Keratinocyte (primary cell): ENCODE results near the gene SPNS1. TPM values are rescaled to one million over a fixed set of nuclear protein-coding genes. Genes with fewer than 3 reads are reported as not detected.

Source experiments
- DNase-seq: peaks from one replicate; pipeline ENCODE4 v3.0.0-alpha.2; 2011; ENCODE audit warnings: low read depth, missing footprints, low spot score
- FAIRE-seq: peaks from 2 replicates; lab custom pipeline; 2011; peaks lifted over from hg19 to GRCh38; lab: Jason Lieb, UNC
- H2AFZ ChIP-seq: 2 replicates; pipeline ENCODE4 v1.6.0; 2012; ENCODE audit warnings: low read length, control low read depth, inconsistent platforms; ENCODE audit not compliant: control insufficient read depth
- H3K27ac ChIP-seq: 2 replicates; pipeline ENCODE4 v1.5.1; 2011; ENCODE audit warnings: low read length; ENCODE audit not compliant: control insufficient read depth, insufficient read depth
- H3K27me3 ChIP-seq: 3 replicates; pipeline ENCODE4 v1.6.0; 2011; ENCODE audit warnings: low read length; ENCODE audit not compliant: control insufficient read depth, insufficient read depth; ENCODE audit errors: extremely low read depth
- H3K36me3 ChIP-seq, 2 experiments: 2 replicates in 1 of 2; 3 replicates in 1 of 2; pipeline ENCODE4 v1.5.1; 2011; ENCODE audit warnings: low read length in 2 of 2, mild to moderate bottlenecking in 1 of 2; ENCODE audit not compliant: control insufficient read depth in 2 of 2, insufficient read depth in 2 of 2; ENCODE audit errors: extremely low read depth in 1 of 2
- H3K4me1 ChIP-seq: 3 replicates; pipeline ENCODE4 v1.5.1; 2011; ENCODE audit warnings: low read length; ENCODE audit not compliant: control insufficient read depth, insufficient read depth; ENCODE audit errors: extremely low read depth
- H3K4me2 ChIP-seq: 3 replicates; pipeline ENCODE4 v1.6.0; 2011; ENCODE audit warnings: low read depth, low read length; ENCODE audit not compliant: control insufficient read depth, insufficient read depth; ENCODE audit errors: extremely low read depth
- H3K4me3 ChIP-seq, 3 experiments: fragments of 200-600 bp in 1 of 3; sonication (generic) in 1 of 3; 2 replicates in 2 of 3; 3 replicates in 1 of 3; pipeline ENCODE4 v1.5.1; 2011 to 2016; ENCODE audit warnings: low read length in 3 of 3, mild to moderate bottlenecking in 3 of 3, control low read depth in 2 of 3, inconsistent platforms in 1 of 3, low read depth in 1 of 3, mixed read lengths in 1 of 3, mixed run types in 1 of 3, moderate library complexity in 1 of 3; ENCODE audit not compliant: control insufficient read depth in 2 of 3, insufficient read depth in 2 of 3; ENCODE audit errors: extremely low read depth in 1 of 3
- H3K79me2 ChIP-seq: 2 replicates; pipeline ENCODE4 v1.6.0; 2012; ENCODE audit warnings: low read length; ENCODE audit not compliant: control insufficient read depth, insufficient read depth
- H3K9ac ChIP-seq: 3 replicates; pipeline ENCODE4 v1.6.0; 2011; ENCODE audit warnings: low read length; ENCODE audit not compliant: control insufficient read depth, insufficient read depth; ENCODE audit errors: extremely low read depth
- H3K9me1 ChIP-seq: 3 replicates; pipeline ENCODE4 v1.6.0; 2011; ENCODE audit warnings: low read length; ENCODE audit not compliant: control insufficient read depth, insufficient read depth; ENCODE audit errors: extremely low read depth
- H3K9me3 ChIP-seq: 2 replicates; pipeline ENCODE4 v1.5.1; 2012; ENCODE audit warnings: low read depth, low read length; ENCODE audit not compliant: control insufficient read depth
- H4K20me1 ChIP-seq: 3 replicates; pipeline ENCODE4 v1.6.0; 2011; ENCODE audit warnings: low read length; ENCODE audit not compliant: control insufficient read depth, insufficient read depth; ENCODE audit errors: extremely low read depth
- EZH2 ChIP-seq: IDR thresholded peaks from one replicate; pipeline ENCODE4 v1.6.1; 2012; ENCODE audit warnings: inconsistent platforms, mild to moderate bottlenecking, low read length, moderate library complexity
- dilution Hi-C: fragments of 300-500 bp; cut with MboI; formaldehyde crosslinking; loops from one replicate; pipeline ENCODE4 v1.7.0; 2020; ENCODE audit warnings: low sequenced_read_pairs; ENCODE audit not compliant: extremely low pct_ligation_motif_present
- polyA plus RNA-seq, 5 experiments: library from polyadenylated mRNA; depleted of rRNA in 3 of 5; stranded (reverse) in 3 of 5; stranded (forward) in 1 of 5; unstranded in 1 of 5; fragments of >200 nt; gene quantifications; 1 replicate in 1 of 5; 2 replicates in 3 of 5; 3 replicates in 1 of 5; pipeline versions ENCODE4 v1.2.1 to v1.2.3, GENCODE V29; 2011 to 2012; ENCODE audit warnings: missing spikeins in 2 of 5, low read depth in 1 of 5, low replicate concordance in 1 of 5
- TF ChIP-seq, protein P1 (sequence below), 3 experiments: IDR thresholded peaks in 1 of 3; conservative IDR thresholded peaks in 1 of 3; optimal IDR thresholded peaks in 1 of 3; 2 replicates in 2 of 3; 3 replicates in 1 of 3; pipeline versions ENCODE3 to v1.5.1; 2011; ENCODE audit warnings: low read length in 3 of 3, mild to moderate bottlenecking in 3 of 3, moderate library complexity in 2 of 3, control low read depth in 1 of 3, inconsistent platforms in 1 of 3; ENCODE audit not compliant: insufficient read depth in 2 of 3; ENCODE audit errors: extremely low read depth in 1 of 3

SPNS1 gene
- polyA plus RNA-seq, 1 donor (not counting 4 experiments of a cell fraction or from before 2014, with no cell fraction given) = 16.3 TPM

DNA sequence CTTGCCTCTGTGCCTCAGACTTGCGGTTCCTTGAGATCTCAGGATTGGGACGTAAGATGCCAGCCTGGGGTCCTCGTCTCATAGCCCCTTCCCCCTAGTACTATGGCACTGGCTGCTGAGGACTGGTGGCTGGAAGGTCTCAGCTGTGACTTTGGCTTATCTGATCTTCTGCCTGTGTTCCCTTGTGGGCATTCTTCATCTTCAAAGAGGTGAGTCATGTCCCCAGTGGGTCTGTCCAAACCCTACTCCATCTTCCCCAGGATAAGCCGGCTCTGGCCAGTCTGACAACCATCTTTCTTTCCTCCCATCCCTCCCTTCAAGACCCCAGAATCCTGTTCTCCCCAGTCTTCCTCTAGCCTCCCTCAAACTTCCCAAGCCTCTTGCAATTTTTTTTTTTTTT, 39.2 kb upstream of the SPNS1 start:
- Histone ChIP-seq H3K4me1 (no peaks in the 10 kb centered on the region), H3K9me3 (no peaks in the 10 kb centered on the region), H3K4me3 (no peak overlapping the region), H3K4me2 (no peak overlapping the region), H2AFZ (no peak overlapping the region), H3K27ac (no peak overlapping the region), H3K9me1 (no peaks in the 10 kb centered on the region), H3K9ac (no peak overlapping the region), H3K79me2 (no peaks in the 10 kb centered on the region), H3K36me3 (no peaks in the 10 kb centered on the region), H4K20me1 (no peaks in the 10 kb centered on the region), H3K27me3 (no peaks in the 10 kb centered on the region)
- no peak for FAIRE-seq
- dilution Hi-C loops = no loop called here
- DNase-seq = no peak
- no peak for TF ChIP-seq EZH2
- TF ChIP-seq, protein P1, sequence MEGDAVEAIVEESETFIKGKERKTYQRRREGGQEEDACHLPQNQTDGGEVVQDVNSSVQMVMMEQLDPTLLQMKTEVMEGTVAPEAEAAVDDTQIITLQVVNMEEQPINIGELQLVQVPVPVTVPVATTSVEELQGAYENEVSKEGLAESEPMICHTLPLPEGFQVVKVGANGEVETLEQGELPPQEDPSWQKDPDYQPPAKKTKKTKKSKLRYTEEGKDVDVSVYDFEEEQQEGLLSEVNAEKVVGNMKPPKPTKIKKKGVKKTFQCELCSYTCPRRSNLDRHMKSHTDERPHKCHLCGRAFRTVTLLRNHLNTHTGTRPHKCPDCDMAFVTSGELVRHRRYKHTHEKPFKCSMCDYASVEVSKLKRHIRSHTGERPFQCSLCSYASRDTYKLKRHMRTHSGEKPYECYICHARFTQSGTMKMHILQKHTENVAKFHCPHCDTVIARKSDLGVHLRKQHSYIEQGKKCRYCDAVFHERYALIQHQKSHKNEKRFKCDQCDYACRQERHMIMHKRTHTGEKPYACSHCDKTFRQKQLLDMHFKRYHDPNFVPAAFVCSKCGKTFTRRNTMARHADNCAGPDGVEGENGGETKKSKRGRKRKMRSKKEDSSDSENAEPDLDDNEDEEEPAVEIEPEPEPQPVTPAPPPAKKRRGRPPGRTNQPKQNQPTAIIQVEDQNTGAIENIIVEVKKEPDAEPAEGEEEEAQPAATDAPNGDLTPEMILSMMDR (optimal IDR thresholded peaks at IDR 0.05 in 1 of 3, IDR thresholded peaks at IDR 0.05 in 1 of 3, conservative IDR thresholded peaks at IDR 0.05 in 1 of 3; ENCODE audit: extremely low read depth in 1 of 3, insufficient read depth in 2 of 3, low read length in 3 of 3) = no peak

DNA sequence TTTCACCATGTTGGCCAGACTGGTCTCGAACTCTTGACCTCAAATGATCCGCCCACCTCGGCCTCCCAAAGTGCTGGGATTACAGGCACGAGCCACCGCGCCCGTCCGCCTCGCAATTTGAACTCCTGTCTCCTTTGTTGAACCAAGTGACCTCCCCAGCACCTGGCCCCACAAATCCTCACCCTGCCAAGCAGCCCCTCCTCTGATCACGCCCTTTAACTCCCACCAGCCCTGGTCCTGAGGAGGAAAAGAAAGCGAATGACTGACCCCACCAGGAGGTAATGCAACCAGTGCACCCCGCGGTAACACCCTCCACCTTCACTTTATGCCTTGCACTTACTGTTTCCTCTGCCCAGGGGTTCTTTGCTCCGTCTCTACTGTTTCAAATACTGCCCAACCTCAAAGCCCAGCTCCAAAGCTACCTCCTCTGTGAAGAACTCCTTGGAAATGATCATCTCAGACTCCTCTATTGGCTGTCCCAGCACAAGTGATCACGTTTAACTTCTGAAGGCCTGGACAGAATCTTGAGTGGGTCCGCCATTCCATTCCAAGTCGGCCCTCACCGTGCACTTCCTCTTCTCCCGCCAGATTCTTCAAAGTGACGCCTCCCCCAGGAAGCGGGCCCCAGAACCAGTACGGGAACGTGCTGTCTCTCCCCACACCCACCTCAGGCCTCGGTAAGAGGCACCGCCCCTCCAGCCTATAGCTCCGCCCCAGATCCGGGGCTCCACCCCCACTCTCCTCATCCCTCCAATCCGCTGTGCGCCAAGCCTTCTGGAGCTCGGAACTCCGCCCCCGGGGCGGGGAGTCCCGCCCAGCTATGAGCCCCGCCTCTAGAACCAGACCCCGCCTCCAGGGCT, 38.4 kb upstream of the SPNS1 start:
- H3K9ac ChIP-seq = no peak overlapping the region
- H3K4me1 ChIP-seq = no peaks in the 10 kb centered on the region
- H3K9me3 ChIP-seq = no peaks in the 10 kb centered on the region
- H3K36me3 ChIP-seq = no peaks in the 10 kb centered on the region
- H4K20me1 ChIP-seq = no peaks in the 10 kb centered on the region
- H3K79me2 ChIP-seq = no peaks in the 10 kb centered on the region
- FAIRE-seq (no peak), DNase-seq (peak; percentile 32)
- peak overlapping the region; percentile 33 for H2AFZ ChIP-seq
- no peaks in the 10 kb centered on the region for H3K27me3 ChIP-seq
- no peak for TF ChIP-seq EZH2
- TF ChIP-seq, protein P1 (optimal IDR thresholded peaks at IDR 0.05 in 1 of 3, IDR thresholded peaks at IDR 0.05 in 1 of 3, conservative IDR thresholded peaks at IDR 0.05 in 1 of 3; ENCODE audit: extremely low read depth in 1 of 3, insufficient read depth in 2 of 3, low read length in 3 of 3) = no peak
- H3K27ac ChIP-seq = no peak overlapping the region
- dilution Hi-C loops = no loop called here
- H3K4me3 ChIP-seq = no peak overlapping the region
- peak overlapping the region; percentile 41 for H3K4me2 ChIP-seq
- no peaks in the 10 kb centered on the region for H3K9me1 ChIP-seq
